ENCODE measurements around the gene SPOCK1.

SPOCK1 gene

DNA sequence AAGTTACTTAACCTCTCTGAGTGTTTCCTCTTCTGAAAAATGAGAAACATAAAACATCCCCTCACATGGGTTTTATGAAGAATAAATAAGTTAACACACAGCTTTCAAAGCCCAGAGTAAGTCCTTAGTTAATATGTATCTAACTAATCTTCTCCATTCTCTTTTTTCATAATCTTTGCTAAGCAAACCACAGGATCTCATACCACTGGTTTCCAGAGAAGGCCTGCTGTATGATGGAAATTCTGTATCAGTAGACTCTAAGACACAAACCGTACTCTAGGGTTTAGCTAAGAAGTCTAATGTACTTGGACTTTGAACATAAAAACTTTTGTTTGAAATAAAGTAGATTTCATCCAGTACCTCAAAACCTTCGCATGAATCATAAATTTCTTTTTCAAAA is 307.9 kb downstream of the SPOCK1 start:
- no peaks in the 10 kb centered on the region for H3K4me1 ChIP-seq
- no peaks in the 10 kb centered on the region for H3K36me3 ChIP-seq
- TF ChIP-seq, protein P1, sequence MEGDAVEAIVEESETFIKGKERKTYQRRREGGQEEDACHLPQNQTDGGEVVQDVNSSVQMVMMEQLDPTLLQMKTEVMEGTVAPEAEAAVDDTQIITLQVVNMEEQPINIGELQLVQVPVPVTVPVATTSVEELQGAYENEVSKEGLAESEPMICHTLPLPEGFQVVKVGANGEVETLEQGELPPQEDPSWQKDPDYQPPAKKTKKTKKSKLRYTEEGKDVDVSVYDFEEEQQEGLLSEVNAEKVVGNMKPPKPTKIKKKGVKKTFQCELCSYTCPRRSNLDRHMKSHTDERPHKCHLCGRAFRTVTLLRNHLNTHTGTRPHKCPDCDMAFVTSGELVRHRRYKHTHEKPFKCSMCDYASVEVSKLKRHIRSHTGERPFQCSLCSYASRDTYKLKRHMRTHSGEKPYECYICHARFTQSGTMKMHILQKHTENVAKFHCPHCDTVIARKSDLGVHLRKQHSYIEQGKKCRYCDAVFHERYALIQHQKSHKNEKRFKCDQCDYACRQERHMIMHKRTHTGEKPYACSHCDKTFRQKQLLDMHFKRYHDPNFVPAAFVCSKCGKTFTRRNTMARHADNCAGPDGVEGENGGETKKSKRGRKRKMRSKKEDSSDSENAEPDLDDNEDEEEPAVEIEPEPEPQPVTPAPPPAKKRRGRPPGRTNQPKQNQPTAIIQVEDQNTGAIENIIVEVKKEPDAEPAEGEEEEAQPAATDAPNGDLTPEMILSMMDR (IDR thresholded peaks at IDR 0.05; ENCODE audit: low read depth, low read length) = no peak
- H3K4me3 ChIP-seq (ENCODE audit: low read depth, low read length) = no peak overlapping the region
- H3K9me3 ChIP-seq = no peaks in the 10 kb centered on the region
- DNase-seq = no peak
- no peaks in the 10 kb centered on the region; the same call in 1 of the 2 replicates for H3K27me3 ChIP-seq

DNA sequence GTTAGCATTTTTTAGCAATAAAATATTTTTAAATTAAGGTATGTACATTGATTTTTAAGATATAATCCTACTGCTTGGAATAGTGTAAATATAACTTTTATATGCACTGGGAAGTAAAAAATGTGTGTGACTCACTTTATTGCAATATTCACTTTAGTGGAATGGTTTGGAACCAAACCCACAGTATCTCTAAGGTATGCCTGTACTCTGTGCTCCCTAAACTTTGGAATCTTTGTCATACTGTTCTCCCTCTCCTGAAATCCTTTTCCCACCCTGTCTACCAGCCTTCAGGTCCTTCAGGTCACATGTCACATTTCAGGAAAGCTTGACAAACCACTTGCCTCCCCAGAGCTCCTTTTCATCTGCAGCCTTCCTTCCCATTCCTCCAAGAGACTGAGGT is 308.7 kb downstream of the SPOCK1 start:
- Histone ChIP-seq H3K9me3 (no peaks in the 10 kb centered on the region), H3K36me3 (no peaks in the 10 kb centered on the region), H3K4me1 (no peaks in the 10 kb centered on the region), H3K27me3 (no peaks in the 10 kb centered on the region; the same call in 1 of the 2 replicates), H3K4me3 (ENCODE audit: low read depth, low read length) (no peak overlapping the region)
- DNase-seq = no peak
- TF ChIP-seq, protein P1 (IDR thresholded peaks at IDR 0.05; ENCODE audit: low read depth, low read length) = no peak

DNA sequence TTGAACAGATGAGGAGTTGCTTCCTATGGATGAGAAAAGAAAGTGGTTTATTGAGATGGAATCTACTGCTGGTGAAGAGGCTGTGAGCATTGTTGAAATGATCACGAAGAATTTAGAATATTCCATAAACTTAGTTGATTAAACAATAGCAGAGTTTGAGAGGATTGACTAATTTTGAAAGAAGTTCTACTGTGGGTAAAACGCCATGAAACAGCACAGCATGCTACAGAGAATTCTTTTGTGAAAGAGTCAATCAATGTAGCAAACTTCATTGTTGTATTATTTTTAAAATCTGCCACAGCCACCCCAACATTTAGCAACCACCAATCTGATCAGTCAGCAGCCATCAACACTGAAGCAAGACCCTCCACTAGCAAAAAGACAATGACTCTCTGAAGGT is 309.1 kb downstream of the SPOCK1 start:
- no peaks in the 10 kb centered on the region for H3K4me1 ChIP-seq
- H3K36me3 ChIP-seq = no peaks in the 10 kb centered on the region
- no peaks in the 10 kb centered on the region; the same call in 1 of the 2 replicates for H3K27me3 ChIP-seq
- no peaks in the 10 kb centered on the region for H3K9me3 ChIP-seq
- DNase-seq = no peak
- H3K4me3 ChIP-seq (ENCODE audit: low read depth, low read length) = no peak overlapping the region
- TF ChIP-seq, protein P1 (IDR thresholded peaks at IDR 0.05; ENCODE audit: low read depth, low read length) = no peak

DNA sequence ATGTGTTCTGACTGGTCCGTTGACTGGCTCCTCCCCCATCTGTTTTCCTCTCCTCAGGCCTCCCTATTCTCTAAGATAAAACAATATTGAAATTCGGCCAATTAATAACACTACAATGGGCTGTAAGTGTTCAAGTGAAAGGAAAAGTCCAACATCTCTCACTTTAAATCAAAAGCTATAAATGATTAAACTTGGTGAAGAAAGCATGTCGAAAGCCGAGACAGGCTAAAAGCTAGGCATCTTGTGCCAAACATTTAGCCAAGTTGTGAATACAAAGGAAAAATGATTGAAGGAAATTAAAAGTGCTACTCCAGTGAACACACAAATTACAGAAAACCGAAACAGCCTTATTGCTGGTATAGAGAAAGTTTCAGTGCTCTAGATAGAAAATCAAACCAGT is 310.6 kb downstream of the SPOCK1 start:
- no peaks in the 10 kb centered on the region for H3K36me3 ChIP-seq
- H3K9me3 ChIP-seq = no peaks in the 10 kb centered on the region
- DNase-seq = no peak
- H3K4me1 ChIP-seq = no peaks in the 10 kb centered on the region
- H3K4me3 ChIP-seq (ENCODE audit: low read depth, low read length) = no peak overlapping the region
- H3K27me3 ChIP-seq = no peaks in the 10 kb centered on the region; the same call in 1 of the 2 replicates
- TF ChIP-seq, protein P1 (IDR thresholded peaks at IDR 0.05; ENCODE audit: low read depth, low read length) = no peak

DNA sequence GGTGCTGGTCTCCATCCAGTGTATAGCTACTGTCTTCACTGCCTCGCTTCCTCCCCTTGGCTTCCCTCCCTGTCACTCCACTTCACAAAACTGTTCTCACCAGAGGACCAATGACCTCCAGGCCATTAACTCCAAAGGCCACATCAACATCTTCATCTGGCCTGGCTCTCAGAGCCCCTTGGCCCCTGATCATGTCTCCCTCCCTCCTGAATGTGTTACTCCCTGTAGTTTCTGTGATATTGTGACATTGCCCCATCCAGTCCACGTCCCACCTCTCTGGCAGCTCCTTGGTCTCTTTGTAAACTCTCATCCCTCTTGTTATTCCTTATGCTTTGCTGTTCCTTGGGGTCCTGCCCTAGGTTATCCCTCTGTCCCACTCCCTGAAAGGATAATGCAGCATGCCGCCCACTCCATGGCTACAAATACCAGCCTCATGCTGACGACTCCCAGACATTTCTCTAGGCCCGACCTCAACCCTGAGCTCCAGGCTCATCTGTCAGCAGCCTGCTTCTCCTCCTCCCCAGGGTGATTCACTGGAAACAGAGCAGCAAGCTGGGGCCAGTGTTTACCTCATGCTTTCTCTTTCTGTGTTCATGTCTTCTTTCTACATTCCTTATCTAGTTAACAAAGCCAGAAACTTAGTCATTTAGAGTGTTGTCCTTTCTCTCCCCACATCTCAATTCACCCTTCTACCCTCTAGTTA is 312.2 kb downstream of the SPOCK1 start:
- H3K36me3 ChIP-seq = no peaks in the 10 kb centered on the region
- TF ChIP-seq, protein P1 (IDR thresholded peaks at IDR 0.05; ENCODE audit: low read depth, low read length) = no peak
- H3K4me1 ChIP-seq = no peaks in the 10 kb centered on the region
- DNase-seq = no peak
- H3K9me3 ChIP-seq = no peaks in the 10 kb centered on the region
- H3K4me3 ChIP-seq (ENCODE audit: low read depth, low read length) = no peak overlapping the region
- no peaks in the 10 kb centered on the region; the same call in 1 of the 2 replicates for H3K27me3 ChIP-seq

DNA sequence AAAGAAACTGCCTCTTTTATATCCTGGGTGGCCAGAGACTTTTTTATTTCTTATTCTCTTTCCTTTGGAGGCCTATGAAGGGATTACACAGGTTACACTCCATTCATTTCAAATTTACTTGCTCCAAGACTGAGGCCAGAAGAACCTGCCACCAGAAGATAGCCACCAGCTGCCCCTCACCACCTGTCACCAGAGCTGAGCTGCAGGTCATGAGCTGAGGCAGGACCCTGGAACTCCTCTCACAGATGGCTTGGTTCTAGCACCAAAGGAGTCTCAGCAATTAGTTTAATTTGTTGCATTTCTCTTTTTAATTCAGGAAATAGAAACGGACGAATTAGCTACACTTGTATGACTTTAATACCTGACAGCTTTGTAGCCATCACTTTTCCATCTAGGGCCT is 313.9 kb downstream of the SPOCK1 start:
- Histone ChIP-seq H3K36me3 (no peaks in the 10 kb centered on the region), H3K27me3 (no peaks in the 10 kb centered on the region; the same call in 1 of the 2 replicates), H3K4me1 (no peaks in the 10 kb centered on the region), H3K9me3 (no peaks in the 10 kb centered on the region), H3K4me3 (ENCODE audit: low read depth, low read length) (no peak overlapping the region)
- DNase-seq = no peak
- TF ChIP-seq, protein P1 (IDR thresholded peaks at IDR 0.05; ENCODE audit: low read depth, low read length) = no peak

Measured in BE2C (cell line).